Measurements from ENCODE around the gene INPP5A.

DNA sequence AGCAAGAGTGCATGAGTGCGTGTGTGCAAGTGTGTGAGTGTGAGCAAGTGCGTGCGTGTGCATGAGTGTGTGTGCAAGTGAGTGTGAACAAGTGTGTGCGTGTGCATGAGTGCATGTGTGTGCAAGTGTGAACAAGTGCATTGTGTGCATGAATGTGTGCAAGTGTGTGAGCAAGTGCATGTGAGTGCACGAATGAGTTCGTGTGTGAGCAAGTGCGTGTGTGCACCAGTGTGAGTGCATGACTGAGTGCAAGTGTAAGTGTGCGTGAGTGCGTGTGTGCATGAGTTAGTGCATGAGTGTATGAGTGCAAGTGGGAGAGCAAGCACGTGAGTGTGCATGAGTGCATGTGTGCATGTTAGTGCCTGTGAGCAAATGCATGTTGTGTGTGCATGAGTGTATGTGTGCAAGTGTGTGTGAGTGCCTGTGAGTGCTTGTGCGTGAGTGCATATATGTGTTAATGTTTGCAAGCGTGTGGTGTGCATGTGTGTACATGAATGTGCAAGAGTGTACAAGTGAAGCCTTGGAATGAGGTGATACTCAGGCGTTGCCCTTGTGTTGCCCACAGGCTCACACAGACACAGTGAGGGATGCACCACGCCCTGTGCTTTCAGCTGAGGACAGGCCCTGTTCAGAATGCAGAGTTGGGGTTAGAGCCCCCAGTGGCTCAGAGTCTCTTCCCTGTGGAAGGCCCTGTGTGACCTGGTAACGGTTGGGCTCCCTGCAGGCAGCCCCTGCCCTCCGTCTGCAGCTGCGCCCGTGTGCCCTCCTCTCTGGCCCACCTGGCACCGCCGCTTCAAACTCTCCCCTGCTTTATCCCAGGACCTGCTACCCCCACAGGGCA lies 151.2 kb downstream of the INPP5A start:
- TF ChIP-seq, protein P1, sequence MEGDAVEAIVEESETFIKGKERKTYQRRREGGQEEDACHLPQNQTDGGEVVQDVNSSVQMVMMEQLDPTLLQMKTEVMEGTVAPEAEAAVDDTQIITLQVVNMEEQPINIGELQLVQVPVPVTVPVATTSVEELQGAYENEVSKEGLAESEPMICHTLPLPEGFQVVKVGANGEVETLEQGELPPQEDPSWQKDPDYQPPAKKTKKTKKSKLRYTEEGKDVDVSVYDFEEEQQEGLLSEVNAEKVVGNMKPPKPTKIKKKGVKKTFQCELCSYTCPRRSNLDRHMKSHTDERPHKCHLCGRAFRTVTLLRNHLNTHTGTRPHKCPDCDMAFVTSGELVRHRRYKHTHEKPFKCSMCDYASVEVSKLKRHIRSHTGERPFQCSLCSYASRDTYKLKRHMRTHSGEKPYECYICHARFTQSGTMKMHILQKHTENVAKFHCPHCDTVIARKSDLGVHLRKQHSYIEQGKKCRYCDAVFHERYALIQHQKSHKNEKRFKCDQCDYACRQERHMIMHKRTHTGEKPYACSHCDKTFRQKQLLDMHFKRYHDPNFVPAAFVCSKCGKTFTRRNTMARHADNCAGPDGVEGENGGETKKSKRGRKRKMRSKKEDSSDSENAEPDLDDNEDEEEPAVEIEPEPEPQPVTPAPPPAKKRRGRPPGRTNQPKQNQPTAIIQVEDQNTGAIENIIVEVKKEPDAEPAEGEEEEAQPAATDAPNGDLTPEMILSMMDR (IDR thresholded peaks at IDR 0.05; ENCODE audit: insufficient read depth, low read length): no peak
- TF ChIP-seq SPI1 (IDR thresholded peaks at IDR 0.05; ENCODE audit: borderline replicate concordance, low read depth) (no peak), POLR2AphosphoS5 (IDR thresholded peaks at IDR 0.05; ENCODE audit: low read depth) (no peak)
